Activated CD4-positive, CD25-positive, alpha-beta regulatory T cell treated with anti-CD3 and anti-CD28 coated beads, Interleukin-2, amount 50 U/mL, for 16 hours (primary cell): ENCODE measurements around the gene EIF5.

Experiments used
- DNase-seq: peaks from one replicate; pipeline ENCODE4 v3.0.0-alpha.2; 2020; ENCODE audit warnings: low read depth, low spot score

The EIF5 gene

DNA sequence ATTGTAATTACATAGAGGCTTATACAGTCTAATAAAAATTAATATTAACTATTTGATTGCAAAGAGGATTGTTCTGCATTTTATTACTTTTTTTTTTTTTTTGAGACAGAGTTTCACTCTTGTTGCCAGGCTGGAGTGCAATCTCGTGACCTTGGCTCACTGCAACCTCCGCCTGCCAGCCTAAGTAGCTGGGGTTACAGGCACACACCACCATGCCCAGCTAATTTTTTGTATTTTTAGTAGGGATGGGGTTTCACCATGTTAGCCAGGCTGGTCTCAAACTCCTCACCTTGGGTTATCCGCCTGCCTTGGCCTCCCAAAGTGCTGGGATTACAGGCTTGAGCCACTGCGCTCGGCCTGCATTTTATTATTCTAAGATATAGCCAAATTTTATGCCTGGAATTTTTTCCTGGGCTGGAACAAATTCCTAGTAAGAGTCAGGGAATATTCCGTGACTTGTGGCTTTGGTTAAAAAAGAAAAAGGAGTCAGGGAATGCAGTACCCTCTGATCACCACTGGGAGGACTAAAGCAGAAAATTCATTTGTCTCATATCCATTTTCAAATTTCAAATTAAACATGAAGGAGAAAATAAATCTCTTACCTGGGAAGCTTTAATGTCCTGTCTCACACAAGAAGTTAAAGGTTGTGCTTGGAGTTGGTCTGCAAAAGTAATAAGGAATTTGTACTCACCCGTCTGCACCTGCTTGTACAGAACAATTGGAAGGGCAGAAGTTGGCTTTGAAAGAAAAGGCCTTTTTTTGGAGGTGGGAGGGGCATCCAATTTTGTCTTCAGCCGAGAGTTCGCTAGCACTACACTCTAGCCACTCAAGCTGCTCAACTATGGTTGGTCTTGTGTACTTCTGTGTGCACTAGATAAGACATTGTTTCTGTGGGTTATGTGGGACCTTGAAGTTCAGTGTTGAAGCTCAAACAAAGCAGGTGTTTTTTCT lies 59.9 kb downstream of the EIF5 start:
- DNase-seq = no peak
